Measurements from ENCODE around the gene RETN.

DNA sequence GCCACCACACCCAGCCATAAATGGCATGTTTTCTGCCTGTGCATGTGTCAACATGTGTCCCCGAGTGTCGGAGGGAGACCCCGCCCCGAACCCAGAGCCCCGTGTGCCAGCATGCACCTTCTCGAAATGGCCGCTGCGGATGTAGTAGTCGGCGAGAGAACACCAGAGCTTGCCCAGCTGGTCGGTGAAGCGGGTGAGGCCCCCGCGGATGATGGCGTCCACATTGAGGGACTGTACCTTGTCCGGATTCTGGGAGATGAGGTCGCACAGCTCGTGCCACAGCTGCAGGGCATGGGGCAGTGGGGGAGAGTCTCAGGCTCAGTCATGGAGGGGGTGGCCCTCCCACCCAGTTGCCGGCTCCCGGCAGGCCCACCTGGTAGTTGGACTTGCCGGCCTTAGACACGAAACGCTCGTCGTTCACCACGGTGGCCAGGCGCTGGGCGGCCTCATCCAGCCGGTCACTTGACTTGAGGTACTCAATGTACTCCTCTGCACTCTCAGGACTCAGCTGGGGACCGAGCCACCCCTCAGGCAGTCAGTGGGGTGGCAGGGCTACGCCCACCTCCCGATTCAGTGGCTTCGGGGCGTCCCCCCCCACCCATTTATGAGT is 43.0 kb upstream of the RETN start:
- TF ChIP-seq EP300 (IDR thresholded peaks at IDR 0.05) (no peak), POLR2A (IDR thresholded peaks at IDR 0.05) (no peak)
- TF ChIP-seq, protein P1, sequence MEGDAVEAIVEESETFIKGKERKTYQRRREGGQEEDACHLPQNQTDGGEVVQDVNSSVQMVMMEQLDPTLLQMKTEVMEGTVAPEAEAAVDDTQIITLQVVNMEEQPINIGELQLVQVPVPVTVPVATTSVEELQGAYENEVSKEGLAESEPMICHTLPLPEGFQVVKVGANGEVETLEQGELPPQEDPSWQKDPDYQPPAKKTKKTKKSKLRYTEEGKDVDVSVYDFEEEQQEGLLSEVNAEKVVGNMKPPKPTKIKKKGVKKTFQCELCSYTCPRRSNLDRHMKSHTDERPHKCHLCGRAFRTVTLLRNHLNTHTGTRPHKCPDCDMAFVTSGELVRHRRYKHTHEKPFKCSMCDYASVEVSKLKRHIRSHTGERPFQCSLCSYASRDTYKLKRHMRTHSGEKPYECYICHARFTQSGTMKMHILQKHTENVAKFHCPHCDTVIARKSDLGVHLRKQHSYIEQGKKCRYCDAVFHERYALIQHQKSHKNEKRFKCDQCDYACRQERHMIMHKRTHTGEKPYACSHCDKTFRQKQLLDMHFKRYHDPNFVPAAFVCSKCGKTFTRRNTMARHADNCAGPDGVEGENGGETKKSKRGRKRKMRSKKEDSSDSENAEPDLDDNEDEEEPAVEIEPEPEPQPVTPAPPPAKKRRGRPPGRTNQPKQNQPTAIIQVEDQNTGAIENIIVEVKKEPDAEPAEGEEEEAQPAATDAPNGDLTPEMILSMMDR (IDR thresholded peaks at IDR 0.05): no peak

All from tibial nerve (tissue), 4 donors.